GM19438 (cell line): ENCODE results near the gene RBM33.

Experiments used
- ATAC-seq: cut with Tn5 transposase; IDR thresholded peaks from one replicate; pipeline ENCODE4 v1.9.1; 2021; ENCODE audit warnings: low read depth; ENCODE audit not compliant: unreplicated experiment

The RBM33 gene

GRCh38 chr7:155764438-155764793 is 120.0 kb downstream of the RBM33 start:
- peak; percentile 35 for ATAC-seq

- no peak for ATAC-seq
Measured at GRCh38 chr7:155765458-155765857, 121.0 kb downstream of the RBM33 start.

GRCh38 chr7:155766386-155766785 is 121.9 kb downstream of the RBM33 start:
- no peak for ATAC-seq

- ATAC-seq, result no peak
Measured at GRCh38 chr7:155766966-155767916, 122.8 kb downstream of the RBM33 start.

- ATAC-seq, result no peak
Measured at GRCh38 chr7:155769701-155770100, 125.2 kb downstream of the RBM33 start.

DNA sequence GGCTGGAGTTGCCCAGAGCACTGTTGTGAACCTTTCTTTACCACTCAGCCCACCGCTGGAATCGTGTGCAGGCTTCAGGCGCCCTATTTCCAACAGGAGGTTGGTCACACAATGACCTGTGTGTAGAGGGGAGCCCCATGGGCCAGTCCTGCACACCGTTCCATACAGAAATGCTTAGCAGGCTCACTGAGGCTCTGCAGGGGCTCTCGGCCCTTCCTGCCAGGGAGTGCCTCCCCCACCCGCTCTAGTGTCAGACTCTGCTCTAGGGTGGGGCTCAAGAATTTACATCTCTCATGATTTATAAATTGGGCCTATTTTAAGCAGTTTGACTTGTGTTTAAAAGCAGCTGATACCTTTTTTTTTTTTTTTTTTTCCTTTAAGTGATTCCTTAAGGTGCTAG is 125.8 kb downstream of the RBM33 start:
- no peak for ATAC-seq

DNA sequence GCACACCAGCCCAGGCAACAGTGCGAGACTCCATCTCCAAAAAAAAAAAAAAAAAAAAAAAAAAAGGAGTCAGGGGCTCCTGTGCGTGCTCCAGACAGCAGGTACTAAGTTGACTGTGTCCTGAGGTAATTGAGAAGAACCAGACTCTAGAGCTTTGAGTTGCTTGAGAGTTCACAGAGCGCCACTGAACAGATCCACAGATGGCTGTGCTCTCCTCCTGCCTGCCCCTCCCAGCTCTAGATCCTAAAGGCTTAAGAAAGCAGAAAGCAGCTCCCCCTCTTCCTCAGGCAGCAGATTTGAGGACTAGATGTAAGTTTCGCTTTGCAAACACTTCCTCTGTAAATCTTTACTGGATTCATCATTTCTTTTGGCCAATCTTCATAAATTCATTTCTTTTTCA is 129.1 kb downstream of the RBM33 start:
- ATAC-seq, result no peak

DNA sequence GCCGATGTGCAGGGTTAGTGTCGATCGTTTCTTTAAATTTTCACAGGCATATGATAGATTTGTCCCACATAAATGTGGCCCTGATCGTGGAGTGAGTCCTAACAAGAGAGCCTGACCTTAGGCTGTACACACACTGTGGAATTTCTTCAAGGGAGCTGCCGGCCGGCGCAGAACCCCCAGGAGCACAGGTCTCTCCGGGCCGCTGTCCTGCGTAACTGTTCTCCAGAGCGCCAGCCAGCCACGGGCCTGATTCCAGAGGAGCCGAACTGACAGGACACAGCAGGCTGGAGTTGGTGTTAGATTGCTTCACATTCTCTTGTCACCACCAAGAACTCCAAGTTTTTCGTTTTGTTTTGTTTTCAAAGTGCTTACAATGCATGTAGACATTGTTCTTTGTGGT is 130.5 kb downstream of the RBM33 start:
- no peak for ATAC-seq

DNA sequence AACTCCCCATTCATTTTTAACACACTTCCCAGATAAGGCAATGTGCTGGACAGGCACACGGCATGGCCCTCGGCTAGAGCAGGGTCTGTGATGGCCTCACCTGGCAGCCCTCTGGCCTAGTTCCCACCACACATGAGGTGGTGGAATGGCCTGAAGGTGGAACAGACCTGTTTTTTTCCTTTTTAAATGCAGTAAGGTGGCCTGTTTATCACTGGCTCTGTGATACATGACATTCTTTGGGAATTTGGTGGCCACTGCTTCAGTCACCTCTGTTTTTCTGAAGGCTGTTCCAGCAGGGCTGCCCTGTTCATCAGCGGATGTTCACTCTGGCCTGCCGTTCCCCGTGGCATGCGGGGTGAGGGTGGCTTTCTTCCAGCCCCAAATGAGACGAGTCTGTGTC is 131.2 kb downstream of the RBM33 start:
- no peak for ATAC-seq

GRCh38 chr7:155776606-155777005 is 132.1 kb downstream of the RBM33 start:
- ATAC-seq, result no peak

DNA sequence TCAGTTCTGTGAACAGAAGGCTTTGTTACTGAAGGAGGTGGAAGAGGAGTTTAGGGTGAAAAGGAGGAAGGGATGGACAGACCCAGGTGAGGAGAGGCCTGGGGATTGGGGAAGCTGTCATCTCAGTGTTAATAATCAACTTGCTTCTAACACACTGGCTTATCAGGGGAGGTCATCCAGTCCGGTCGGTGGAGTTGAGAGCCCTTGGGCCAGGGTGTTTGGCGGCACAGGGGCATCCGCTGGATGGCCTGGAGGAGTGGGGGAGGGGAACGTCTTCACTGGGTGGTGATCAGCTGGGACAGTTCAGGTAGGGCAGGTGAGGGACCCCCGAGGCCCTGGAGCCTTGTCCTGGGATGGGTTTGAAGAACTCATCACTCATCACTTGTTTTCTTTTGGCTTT is 133.9 kb downstream of the RBM33 start:
- ATAC-seq, result no peak

GRCh38 chr7:155780884-155781283 is 136.4 kb downstream of the RBM33 start:
- no peak for ATAC-seq

DNA sequence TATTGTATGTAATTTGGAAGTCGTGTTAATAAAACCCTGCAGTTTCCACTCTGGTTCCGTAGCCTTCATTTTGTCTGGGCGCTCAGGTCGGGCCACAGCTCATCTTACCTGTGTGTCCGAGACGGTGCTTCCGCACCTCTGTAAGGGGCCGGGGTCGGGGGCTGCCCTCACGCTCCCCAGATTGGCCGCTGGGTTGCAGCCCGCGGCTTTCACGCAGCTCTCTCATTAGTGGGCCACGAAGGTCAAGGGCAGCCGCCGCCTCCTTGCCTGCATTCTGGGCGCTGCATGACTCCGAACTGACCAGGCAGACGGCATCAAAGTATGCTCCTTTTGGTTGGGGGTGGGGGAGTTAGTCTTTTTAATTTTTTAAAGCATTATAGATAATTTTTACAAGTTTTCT is 137.0 kb downstream of the RBM33 start:
- no peak for ATAC-seq

DNA sequence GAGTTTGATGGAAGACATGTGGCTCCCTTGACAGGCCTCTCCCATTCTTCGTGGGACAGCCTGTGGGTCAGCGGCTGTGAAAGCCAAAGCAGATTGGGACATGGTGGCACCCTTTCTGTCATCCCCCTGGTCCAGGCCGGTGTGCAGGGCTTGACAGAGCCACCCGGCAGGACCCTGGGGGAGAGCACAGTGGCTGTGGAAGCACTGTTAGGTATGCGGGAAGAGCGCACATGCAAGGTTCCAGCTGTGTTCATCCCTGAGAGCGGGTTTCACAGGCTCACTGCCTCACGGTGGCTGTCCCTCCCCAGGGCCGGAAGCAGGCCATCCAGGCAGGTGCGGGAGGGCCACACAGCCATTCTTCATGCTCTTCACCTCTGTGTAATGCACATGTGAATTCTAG is 138.0 kb downstream of the RBM33 start:
- ATAC-seq, result no peak

DNA sequence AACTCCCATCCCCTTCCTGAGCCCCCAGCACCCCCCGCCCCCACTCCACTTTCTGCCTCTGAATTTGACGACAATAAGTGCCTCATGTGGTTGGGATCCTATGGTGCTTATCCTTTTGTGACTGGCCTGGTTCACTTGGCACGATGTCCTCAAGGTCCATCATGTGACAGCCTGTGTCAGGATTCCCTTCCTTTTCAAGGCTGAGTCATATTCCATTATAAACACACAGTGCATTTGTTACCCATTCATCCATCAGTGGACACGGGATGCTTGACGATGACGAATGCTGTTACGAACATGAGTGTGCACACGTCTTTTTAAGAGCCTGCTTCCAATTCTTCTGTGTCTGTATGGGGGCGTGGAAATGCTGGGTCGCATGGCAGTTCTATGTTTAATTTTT is 141.1 kb downstream of the RBM33 start:
- ATAC-seq, result no peak

DNA sequence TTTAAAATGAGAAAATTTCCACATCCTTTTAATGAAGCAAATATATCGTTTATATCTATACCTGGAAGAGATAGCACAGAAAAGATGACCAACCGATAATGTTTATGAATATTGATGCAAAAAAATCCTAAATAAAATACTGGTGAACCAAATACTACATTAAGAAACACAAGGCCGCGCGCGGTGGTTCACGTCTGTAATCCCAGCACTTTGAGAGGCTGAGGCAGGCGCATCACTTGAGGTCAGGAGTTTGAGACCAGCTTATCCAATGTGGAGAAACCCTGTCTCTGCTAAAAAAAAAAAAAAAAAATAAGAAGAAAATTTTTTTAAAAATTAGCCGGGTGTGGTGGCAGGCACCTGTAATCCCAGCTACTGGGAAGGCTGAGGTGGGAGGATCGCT is 142.0 kb downstream of the RBM33 start:
- no peak for ATAC-seq

DNA sequence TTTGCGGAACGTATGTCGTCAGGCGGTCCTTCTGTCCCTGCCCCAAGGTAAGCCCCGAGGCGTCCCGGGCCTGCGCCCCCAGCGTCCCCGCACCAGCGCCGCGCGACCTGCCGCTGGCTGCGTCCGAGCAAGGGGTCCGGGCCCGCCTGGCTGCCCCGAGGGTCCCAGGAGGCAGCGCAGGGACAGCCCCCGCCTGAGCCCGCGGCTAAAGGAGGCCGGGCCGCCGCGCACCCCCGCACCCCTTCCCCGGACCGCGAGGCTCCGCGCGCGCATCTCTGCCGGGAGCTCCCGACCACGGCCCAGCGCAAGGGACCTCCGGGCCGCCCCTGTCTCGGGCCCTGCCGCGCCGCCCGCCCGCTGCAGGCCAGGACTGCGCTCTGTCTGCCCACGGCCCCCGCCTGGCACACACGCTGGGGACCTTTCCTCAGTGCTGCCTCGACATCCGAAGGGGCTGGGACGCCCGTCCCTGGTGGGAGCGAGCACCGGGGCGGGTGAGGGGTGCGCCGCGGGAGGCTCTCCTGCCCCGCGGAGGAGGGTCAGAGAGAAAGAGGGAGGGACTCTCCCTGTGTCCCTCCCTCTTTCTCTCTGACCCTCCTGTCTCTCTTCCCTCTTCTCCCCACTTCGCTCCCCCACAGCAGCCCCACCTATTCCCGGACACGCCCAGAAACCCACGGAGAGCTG is 142.8 kb downstream of the RBM33 start:
- no peak for ATAC-seq

DNA sequence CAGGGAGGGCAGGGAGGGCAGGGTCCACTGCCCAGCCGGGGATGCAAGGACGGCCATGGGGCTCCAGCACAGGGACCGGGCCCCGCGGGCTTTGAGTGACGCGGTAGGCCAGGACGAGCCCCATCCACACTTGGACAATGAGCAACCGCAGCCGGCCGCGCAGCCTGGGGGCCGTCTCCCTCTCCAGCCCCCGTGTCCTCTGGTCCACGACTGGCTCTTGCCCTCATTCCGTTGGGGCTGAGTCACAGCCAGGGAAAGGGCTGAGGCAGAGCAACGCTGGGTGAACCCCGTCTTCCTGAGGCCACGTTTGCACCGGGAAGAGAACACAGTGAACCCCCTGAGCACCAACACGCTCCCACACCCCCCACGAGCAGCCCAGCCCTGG is 144.1 kb downstream of the RBM33 start:
- no peak for ATAC-seq

GRCh38 chr7:155789001-155789725 is 144.7 kb downstream of the RBM33 start:
- ATAC-seq, result no peak

DNA sequence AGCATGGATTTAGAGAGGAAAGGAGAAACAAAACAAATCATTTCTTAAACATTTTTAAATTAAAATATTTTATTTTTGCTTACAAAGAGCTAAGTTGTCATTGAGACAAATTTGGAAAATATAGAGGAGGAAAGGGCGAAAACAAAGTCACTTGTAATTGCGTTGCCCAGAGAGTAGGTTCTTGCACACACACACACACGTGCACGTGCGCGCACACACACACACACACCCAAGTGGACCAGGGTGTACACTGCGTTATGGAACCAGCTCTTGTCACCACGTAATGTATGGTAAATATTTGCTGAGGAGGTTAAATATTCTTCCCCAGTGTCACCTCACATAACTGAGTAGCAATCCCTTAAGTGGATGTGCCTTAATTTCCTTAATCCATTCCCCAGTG is 146.2 kb downstream of the RBM33 start:
- no peak for ATAC-seq

GRCh38 chr7:155791214-155791737 is 146.8 kb downstream of the RBM33 start:
- no peak for ATAC-seq
